A673 (cell line): Measurements from ENCODE around the gene RRM2. TPM values are rescaled to one million over a fixed set of nuclear protein-coding genes. Genes with fewer than 3 reads are reported as not detected.

Source experiments
- BruUV-seq: library from RNA; stranded (reverse); fragments of 400-500 nt; replicated peaks from 2 replicates; lab custom pipeline; 2021; lab: Mats Ljungman, UMichigan
- CTCF ChIA-PET: fragments of 300-600 bp; sonication (Branson Sonifier 250); formaldehyde crosslinking; loops from one replicate; lab custom pipeline; 2022; ENCODE audit warnings: antibody characterized with exemption; lab: Charles Lee
- POLR2A ChIA-PET: fragments of 300-600 bp; sonication (Branson Sonifier 250); formaldehyde crosslinking; loops from one replicate; lab custom pipeline; 2022; ENCODE audit warnings: antibody characterized with exemption; ENCODE audit not compliant: low non-redundant PET; lab: Charles Lee
- DNase-seq: peaks from one replicate; pipeline ENCODE4 v3.0.0-alpha.2; 2015; ENCODE audit warnings: low spot score
- H3K27ac ChIP-seq: fragments of 200-600 bp; sonication (generic); 2 replicates; pipeline ENCODE4 v1.5.1; 2016; ENCODE audit warnings: mixed run types, low read depth, mild to moderate bottlenecking, mixed read lengths, antibody characterized with exemption, low read length; ENCODE audit not compliant: poor library complexity, severe bottlenecking
- H3K27me3 ChIP-seq: fragments of 200-600 bp; sonication (generic); replicated peaks from 2 replicates; pipeline ENCODE4 v1.6.1; 2017; ENCODE audit warnings: mixed run types, low read depth, mild to moderate bottlenecking, mixed read lengths, antibody characterized with exemption, low read length; ENCODE audit not compliant: insufficient read depth, poor library complexity
- H3K36me3 ChIP-seq: fragments of 200-600 bp; sonication (generic); 2 replicates; pipeline ENCODE4 v1.6.1; 2016; ENCODE audit warnings: mixed run types, mild to moderate bottlenecking, mixed read lengths, antibody characterized with exemption, low read length; ENCODE audit not compliant: insufficient read depth, poor library complexity, severe bottlenecking
- H3K4me1 ChIP-seq: fragments of 200-600 bp; sonication (generic); 2 replicates; pipeline ENCODE4 v1.6.1; 2017; ENCODE audit warnings: mixed run types, mild to moderate bottlenecking, mixed read lengths, antibody characterized with exemption, low read length; ENCODE audit not compliant: insufficient read depth, poor library complexity, severe bottlenecking
- H3K4me3 ChIP-seq: fragments of 200-600 bp; sonication (generic); 2 replicates; pipeline ENCODE4 v1.5.1; 2016; ENCODE audit warnings: low read depth, mixed run types, mild to moderate bottlenecking, mixed read lengths, low read length; ENCODE audit not compliant: poor library complexity, severe bottlenecking
- H3K9me3 ChIP-seq: fragments of 200-600 bp; sonication (generic); 2 replicates; pipeline ENCODE4 v1.6.1; 2016; ENCODE audit warnings: mixed run types, low read depth, mild to moderate bottlenecking, mixed read lengths, antibody characterized with exemption, low read length; ENCODE audit not compliant: poor library complexity, severe bottlenecking
- EZH2 ChIP-seq: fragments of 200-600 bp; sonication (generic); IDR thresholded peaks from 2 replicates; pipeline ENCODE4 v1.6.1; 2017; ENCODE audit warnings: borderline replicate concordance, low read depth, mild to moderate bottlenecking, mixed read lengths, antibody characterized with exemption, low read length; ENCODE audit not compliant: poor library complexity, severe bottlenecking
- intact Hi-C: fragments of 100-400 bp; cut with micrococcal nuclease; formaldehyde crosslinking; loops from one replicate; pipeline ENCODE4 v1.10.0; 2022; ENCODE audit not compliant: unreplicated experiment
- total RNA-seq: library from RNA; stranded (reverse); gene quantifications from 2 replicates; pipeline ENCODE4 v1.2.3, GENCODE V29; 2021
- TF ChIP-seq, protein P1 (sequence below): fragments of 300-800, 200-600 bp; sonication (generic); conservative IDR thresholded peaks from 2 replicates; pipeline ENCODE4 v1.5.1; 2017; ENCODE audit warnings: low read depth, mild to moderate bottlenecking, antibody characterized with exemption, low read length, moderate library complexity, mixed read lengths

The RRM2 gene
- total RNA-seq, 1 experiment from 2014 or later, result 486 TPM

DNA sequence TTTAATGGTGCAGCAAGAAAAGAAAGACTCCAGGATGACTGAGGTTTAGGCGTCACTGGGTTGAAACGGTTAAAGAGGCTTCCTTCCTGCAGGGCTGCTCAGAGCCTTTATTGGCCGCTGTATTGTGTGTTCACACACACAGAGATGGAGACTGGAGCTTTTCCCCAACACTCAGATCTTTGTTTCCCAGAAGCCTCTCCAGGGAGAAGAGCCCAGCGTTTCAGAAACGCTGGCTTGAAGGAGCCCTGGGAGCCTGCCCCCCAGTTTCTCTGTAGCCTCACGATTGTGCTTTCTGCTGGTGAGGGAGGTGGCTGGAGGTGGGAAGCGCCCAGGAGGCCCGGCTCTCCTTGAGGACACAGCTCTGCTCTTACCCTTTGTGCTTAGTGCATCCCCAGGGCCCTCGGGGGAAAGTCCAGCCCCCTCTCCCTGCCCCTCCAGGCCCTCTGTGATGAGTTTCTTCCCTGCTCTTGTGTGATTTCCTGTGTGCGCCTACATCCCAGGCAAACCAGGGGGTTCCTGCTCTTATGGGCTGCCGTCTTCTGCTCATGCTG, 37.1 kb downstream of the RRM2 start:
- no peak overlapping the region for H3K4me3 ChIP-seq
- H3K27ac ChIP-seq, result no peak overlapping the region
- ChIA-PET POLR2A (no interaction called here), CTCF (interaction anchor here (0.8 kb wide), 1 partner anchor 275 kb away, joined by 3 read pairs; no protein-coding TSS in a partner anchor)
- no peak for DNase-seq
- H3K36me3 ChIP-seq, result no peaks in the 10 kb centered on the region
- BruUV-seq, result no TSS peak
- intact Hi-C loops, result no loop called here
- peaks cover 15% of the 10 kb centered on the region for H3K4me1 ChIP-seq
- H3K27me3 ChIP-seq, result no peaks in the 10 kb centered on the region
- TF ChIP-seq EZH2, result no peak
- TF ChIP-seq, protein P1, sequence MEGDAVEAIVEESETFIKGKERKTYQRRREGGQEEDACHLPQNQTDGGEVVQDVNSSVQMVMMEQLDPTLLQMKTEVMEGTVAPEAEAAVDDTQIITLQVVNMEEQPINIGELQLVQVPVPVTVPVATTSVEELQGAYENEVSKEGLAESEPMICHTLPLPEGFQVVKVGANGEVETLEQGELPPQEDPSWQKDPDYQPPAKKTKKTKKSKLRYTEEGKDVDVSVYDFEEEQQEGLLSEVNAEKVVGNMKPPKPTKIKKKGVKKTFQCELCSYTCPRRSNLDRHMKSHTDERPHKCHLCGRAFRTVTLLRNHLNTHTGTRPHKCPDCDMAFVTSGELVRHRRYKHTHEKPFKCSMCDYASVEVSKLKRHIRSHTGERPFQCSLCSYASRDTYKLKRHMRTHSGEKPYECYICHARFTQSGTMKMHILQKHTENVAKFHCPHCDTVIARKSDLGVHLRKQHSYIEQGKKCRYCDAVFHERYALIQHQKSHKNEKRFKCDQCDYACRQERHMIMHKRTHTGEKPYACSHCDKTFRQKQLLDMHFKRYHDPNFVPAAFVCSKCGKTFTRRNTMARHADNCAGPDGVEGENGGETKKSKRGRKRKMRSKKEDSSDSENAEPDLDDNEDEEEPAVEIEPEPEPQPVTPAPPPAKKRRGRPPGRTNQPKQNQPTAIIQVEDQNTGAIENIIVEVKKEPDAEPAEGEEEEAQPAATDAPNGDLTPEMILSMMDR, result no peak
- H3K9me3 ChIP-seq, result no peaks in the 10 kb centered on the region

DNA sequence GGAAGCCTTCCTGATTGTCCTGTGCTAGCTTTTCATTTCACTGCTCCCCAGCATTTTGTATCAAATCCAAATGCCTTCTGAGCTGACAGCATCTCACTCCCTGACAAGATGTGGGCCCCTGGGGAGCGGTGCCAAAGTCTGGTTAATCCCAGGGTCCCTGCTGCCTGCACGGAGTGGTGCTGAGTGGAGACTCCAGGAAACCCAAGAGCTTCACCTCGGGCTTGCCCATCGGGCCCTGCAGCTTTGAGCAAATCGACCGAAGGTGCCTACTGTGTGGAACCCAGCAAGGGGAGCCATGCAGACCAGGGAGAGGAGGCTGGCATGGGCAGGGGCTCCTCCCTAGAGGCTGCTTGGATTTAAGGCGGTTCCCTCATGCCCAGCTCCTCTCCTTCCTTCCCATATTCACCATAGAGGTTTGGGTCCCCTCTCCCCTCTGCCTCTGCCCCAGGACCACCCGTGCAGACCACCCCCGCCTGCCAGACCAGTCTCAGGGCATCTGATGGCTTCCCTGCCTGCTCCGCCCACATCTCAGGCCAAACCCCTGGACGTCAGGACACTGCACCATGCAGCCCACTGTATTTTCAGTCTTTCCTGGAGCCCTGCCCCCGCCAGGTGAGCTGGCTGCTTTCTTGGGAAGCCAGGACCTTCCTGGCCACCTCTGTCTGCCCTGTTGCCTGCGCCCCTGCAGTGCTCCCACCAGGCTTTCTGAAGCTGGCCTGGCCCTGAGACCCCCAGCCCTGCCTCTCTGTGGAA, 37.8 kb downstream of the RRM2 start:
- Histone ChIP-seq H3K9me3 (no peaks in the 10 kb centered on the region), H3K36me3 (no peaks in the 10 kb centered on the region), H3K4me3 (no peak overlapping the region), H3K4me1 (peaks cover 15% of the 10 kb centered on the region), H3K27me3 (no peaks in the 10 kb centered on the region), H3K27ac (no peak overlapping the region)
- DNase-seq, result peak; percentile 43
- TF ChIP-seq, protein P1, result no peak
- TF ChIP-seq EZH2, result no peak
- intact Hi-C loops, result no loop called here
- BruUV-seq, result no TSS peak
- ChIA-PET POLR2A (interaction anchor here (0.8 kb wide), 1 partner anchor 24 kb away, joined by 5 read pairs; no protein-coding TSS in a partner anchor), CTCF (interaction anchor here (0.5 to 0.8 kb wide), 2 partner anchors 107 to 275 kb away, joined by 3 read pairs; no protein-coding TSS in a partner anchor)

DNA sequence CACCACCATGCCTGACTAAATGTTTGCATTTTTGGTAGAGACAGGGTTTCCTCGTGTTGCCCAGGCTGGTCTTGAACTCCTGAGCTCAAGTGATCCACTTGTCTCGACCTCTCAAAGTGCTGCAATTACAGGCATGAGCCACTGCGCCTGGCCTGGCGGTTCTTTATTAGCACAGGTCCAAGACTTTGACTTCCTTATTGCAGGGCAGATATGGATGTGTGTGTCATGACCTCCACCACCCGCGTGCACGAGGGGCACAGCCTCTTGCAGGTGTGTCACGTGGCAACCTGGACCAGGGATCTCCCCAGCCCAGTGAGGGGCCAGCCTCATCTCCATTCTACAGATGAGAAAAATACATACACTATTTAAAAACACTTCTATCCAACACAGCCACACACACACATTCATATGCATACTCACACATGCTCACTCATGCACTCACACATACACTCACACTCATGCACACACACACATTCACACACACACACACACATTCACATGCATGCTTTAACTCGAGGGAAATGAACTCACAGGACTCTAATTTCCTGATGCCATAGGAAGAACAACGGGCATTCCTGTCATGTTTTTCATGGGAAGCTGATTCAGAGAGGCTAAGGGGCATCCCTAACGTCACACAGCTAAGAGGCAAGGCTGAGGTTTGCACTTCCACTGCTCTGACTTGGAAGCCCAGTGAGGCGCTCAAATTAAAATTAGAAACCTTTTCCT, 38.8 kb downstream of the RRM2 start:
- intact Hi-C loops, result no loop called here
- H3K4me3 ChIP-seq, result no peak overlapping the region
- no TSS peak for BruUV-seq
- H3K9me3 ChIP-seq, result no peaks in the 10 kb centered on the region
- TF ChIP-seq EZH2, result no peak
- TF ChIP-seq, protein P1, result no peak
- no peak for DNase-seq
- no peaks in the 10 kb centered on the region for H3K36me3 ChIP-seq
- CTCF ChIA-PET, result interaction anchor here (0.5 kb wide), 1 partner anchor 106 kb away, joined by 3 read pairs; no protein-coding TSS in a partner anchor
- H3K27me3 ChIP-seq, result no peaks in the 10 kb centered on the region
- no peak overlapping the region for H3K27ac ChIP-seq
- peaks cover 15% of the 10 kb centered on the region for H3K4me1 ChIP-seq
- POLR2A ChIA-PET, result no interaction called here
